ENCODE measurements around the gene KIAA2012. TPM values are rescaled to one million over a fixed set of nuclear protein-coding genes. Genes with fewer than 3 reads are reported as not detected.

KIAA2012 gene
- total RNA-seq, 2 donors from 2014 or later = 0.74 TPM; not detected in 1

- H3K9me3 ChIP-seq = no peaks in the 10 kb centered on the region
- intact Hi-C loops (cut with DNase I) = loop anchor here (2.0 to 5.0 kb wide), 5 partner anchors 118 to 252 kb away; partner anchors contain the start of gene ALS2
- peak overlapping the region; percentile 90 to 95 for H3K27ac ChIP-seq
- H3K36me3 ChIP-seq = no peaks in the 10 kb centered on the region
- no peaks in the 10 kb centered on the region for H3K27me3 ChIP-seq (replicated peaks; ENCODE audit: insufficient read depth)
- WGBS = 1% methylated on average over 70 of the region's 105 CpGs
- DNase-seq (ENCODE audit: low spot score) = peak; percentile 30
- H3K4me1 ChIP-seq (replicated peaks) = no peaks in the 10 kb centered on the region
- H3K4me3 ChIP-seq = peak overlapping the region; percentile 63 to 77
- TF ChIP-seq POLR2A (IDR thresholded peaks at IDR 0.05) (no peak), POLR2AphosphoS5 (IDR thresholded peaks at IDR 0.05) (no peak), CTCF (IDR thresholded peaks at IDR 0.05) (no peak)
Observed at GRCh38 chr2:202034249-202035088, 38.6 kb upstream of the KIAA2012 start.

DNA sequence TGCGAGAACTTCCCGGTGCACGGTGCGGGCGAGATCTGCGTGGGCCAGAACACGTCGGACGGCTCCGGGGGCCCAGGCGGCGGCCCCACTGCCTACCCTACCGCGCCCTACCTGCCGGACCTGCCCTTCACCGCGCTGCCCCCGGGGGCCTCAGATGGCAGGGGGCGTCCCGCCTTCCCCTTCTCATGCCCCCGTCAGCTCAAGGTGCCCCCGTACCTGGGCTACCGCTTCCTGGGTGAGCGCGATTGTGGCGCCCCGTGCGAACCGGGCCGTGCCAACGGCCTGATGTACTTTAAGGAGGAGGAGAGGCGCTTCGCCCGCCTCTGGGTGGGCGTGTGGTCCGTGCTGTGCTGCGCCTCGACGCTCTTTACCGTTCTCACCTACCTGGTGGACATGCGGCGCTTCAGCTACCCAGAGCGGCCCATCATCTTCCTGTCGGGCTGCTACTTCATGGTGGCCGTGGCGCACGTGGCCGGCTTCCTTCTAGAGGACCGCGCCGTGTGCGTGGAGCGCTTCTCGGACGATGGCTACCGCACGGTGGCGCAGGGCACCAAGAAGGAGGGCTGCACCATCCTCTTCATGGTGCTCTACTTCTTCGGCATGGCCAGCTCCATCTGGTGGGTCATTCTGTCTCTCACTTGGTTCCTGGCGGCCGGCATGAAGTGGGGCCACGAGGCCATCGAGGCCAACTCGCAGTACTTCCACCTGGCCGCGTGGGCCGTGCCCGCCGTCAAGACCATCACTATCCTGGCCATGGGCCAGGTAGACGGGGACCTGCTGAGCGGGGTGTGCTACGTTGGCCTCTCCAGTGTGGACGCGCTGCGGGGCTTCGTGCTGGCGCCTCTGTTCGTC lies 37.7 kb upstream of the KIAA2012 start:
- TF ChIP-seq POLR2AphosphoS5 (IDR thresholded peaks at IDR 0.05) = no peak
- peak in 3 of 4 experiments; percentile 37 to 61 (median 48) for TF ChIP-seq CTCF (IDR thresholded peaks at IDR 0.05)
- Histone ChIP-seq H3K4me1 (replicated peaks) (no peaks in the 10 kb centered on the region), H3K27me3 (replicated peaks; ENCODE audit: insufficient read depth) (no peaks in the 10 kb centered on the region), H3K27ac (peak overlapping the region; percentile 90 to 95), H3K9me3 (no peaks in the 10 kb centered on the region), H3K36me3 (no peaks in the 10 kb centered on the region), H3K4me3 (peak overlapping the region; percentile 63 to 77)
- 9% methylated on average over 69 of the region's 78 CpGs for WGBS
- intact Hi-C loops (cut with DNase I) = loop anchor here (2.0 to 5.0 kb wide), 4 partner anchors 117 to 239 kb away; no protein-coding TSS in a partner anchor
- DNase-seq (ENCODE audit: low spot score) = peak; percentile 54

- no peaks in the 10 kb centered on the region for H3K27me3 ChIP-seq (replicated peaks; ENCODE audit: insufficient read depth)
- no peaks in the 10 kb centered on the region for H3K9me3 ChIP-seq
- H3K4me3 ChIP-seq = peak overlapping the region; percentile 63 to 77
- peak overlapping the region; percentile 90 to 95 for H3K27ac ChIP-seq
- peak; percentile 9 for DNase-seq (ENCODE audit: low spot score)
- no peaks in the 10 kb centered on the region for H3K36me3 ChIP-seq
- WGBS = 13% methylated on average over 32 of the region's 32 CpGs
- TF ChIP-seq CTCF (IDR thresholded peaks at IDR 0.05) (no peak), POLR2AphosphoS5 (IDR thresholded peaks at IDR 0.05) (no peak), POLR2A (IDR thresholded peaks at IDR 0.05) (no peak)
- H3K4me1 ChIP-seq (replicated peaks) = no peaks in the 10 kb centered on the region
- intact Hi-C loops (cut with DNase I) = loop anchor here (2.0 to 5.0 kb wide), 4 partner anchors 116 to 239 kb away; no protein-coding TSS in a partner anchor
Observed at GRCh38 chr2:202035941-202036372, 37.1 kb upstream of the KIAA2012 start.

GRCh38 chr2:202036601-202037037 lies 36.4 kb upstream of the KIAA2012 start:
- no peaks in the 10 kb centered on the region for H3K9me3 ChIP-seq
- no peak for DNase-seq (ENCODE audit: low spot score)
- peak overlapping the region; percentile 63 to 77 for H3K4me3 ChIP-seq
- 19% methylated on average over 15 of the region's 15 CpGs for WGBS
- intact Hi-C loops (cut with DNase I) = loop anchor here (5.0 kb wide), 2 partner anchors 116 to 136 kb away; no protein-coding TSS in a partner anchor
- no peaks in the 10 kb centered on the region for H3K36me3 ChIP-seq
- peak overlapping the region; percentile 90 to 95 for H3K27ac ChIP-seq
- TF ChIP-seq CTCF (IDR thresholded peaks at IDR 0.05) (no peak), POLR2AphosphoS5 (IDR thresholded peaks at IDR 0.05) (no peak), POLR2A (IDR thresholded peaks at IDR 0.05) (no peak)
- H3K4me1 ChIP-seq (replicated peaks) = no peaks in the 10 kb centered on the region
- no peaks in the 10 kb centered on the region for H3K27me3 ChIP-seq (replicated peaks; ENCODE audit: insufficient read depth)

Measured in prostate gland (tissue), 2 donors.